GM12878 (cell line): ENCODE data around the gene LRP1B. TPM values are rescaled to one million over a fixed set of nuclear protein-coding genes. Genes with fewer than 3 reads are reported as not detected.
"Not testable (repeated sequence)": the region's sequence is repeated elsewhere in the genome, so short reads cannot be mapped to it uniquely, and the experiment has no call there.

Source experiments
- ATAC-seq: fragments of 200-7000 bp; cut with Tn5 transposase; 3 replicates; pipeline ENCODE4 v1.9.1; 2020; ENCODE audit warnings: mild to moderate bottlenecking, moderate library complexity
- BruUV-seq: library from RNA; stranded (reverse); fragments of 400-500 nt; replicated peaks from 2 replicates; lab custom pipeline; 2021; lab: Mats Ljungman, UMichigan
- CTCF ChIA-PET: fragments of 300-600 bp; sonication (Branson Sonifier 250); formaldehyde crosslinking; extraction: SDS; loops from one replicate; lab custom pipeline; 2021; ENCODE audit warnings: inconsistent platforms; lab: Yijun Ruan, JAX
- POLR2A ChIA-PET: fragments of 350-600 bp; formaldehyde crosslinking; extraction: SDS; loops from one replicate; lab custom pipeline; 2021; ENCODE audit warnings: inconsistent platforms; lab: Charles Lee
- RAD21 ChIA-PET: fragments of 300-600 bp; sonication (Branson Sonifier 250); formaldehyde crosslinking; loops from one replicate; lab custom pipeline; 2023; ENCODE audit warnings: antibody characterized with exemption; ENCODE audit not compliant: unreplicated experiment; lab: Charles Lee
- SMC1A ChIA-PET: fragments of 300-600 bp; sonication (Branson Sonifier 250); formaldehyde crosslinking; loops from one replicate; lab custom pipeline; 2023; ENCODE audit not compliant: unreplicated experiment, uncharacterized antibody; lab: Charles Lee
- DNase-seq: peaks from one replicate; pipeline ENCODE4 v3.0.0-alpha.2; 2011; ENCODE audit warnings: low read depth, low spot score
- FAIRE-seq: peaks from 3 replicates; lab custom pipeline; 2011; peaks lifted over from hg19 to GRCh38; lab: Jason Lieb, UNC
- H2AFZ ChIP-seq: 2 replicates; pipeline ENCODE4 v1.6.0; 2011; ENCODE audit warnings: low read depth, low read length, control low read depth; ENCODE audit not compliant: control insufficient read depth
- H3K27ac ChIP-seq: 2 replicates; pipeline ENCODE4 v1.5.1; 2011; ENCODE audit warnings: control low read depth; ENCODE audit not compliant: control insufficient read depth, insufficient read depth
- H3K27me3 ChIP-seq, 2 experiments: replicated peaks in 1 of 2; 2 replicates each; pipeline versions ENCODE4 v1.6.0 to v1.6.1; 2011; ENCODE audit warnings: low read length in 1 of 2; ENCODE audit not compliant: control insufficient read depth in 2 of 2, insufficient read depth in 2 of 2
- H3K36me3 ChIP-seq, 2 experiments: 2 replicates each; pipeline ENCODE4 v1.5.1; 2011; ENCODE audit warnings: low read length in 1 of 2; ENCODE audit not compliant: control insufficient read depth in 2 of 2, insufficient read depth in 2 of 2
- H3K4me1 ChIP-seq: 2 replicates; pipeline ENCODE4 v1.6.1; 2011; ENCODE audit warnings: mild to moderate bottlenecking, low read length, moderate library complexity, mixed read lengths; ENCODE audit not compliant: control insufficient read depth, insufficient read depth
- H3K4me2 ChIP-seq: 2 replicates; pipeline ENCODE4 v1.6.0; 2011; ENCODE audit warnings: control low read depth; ENCODE audit not compliant: control insufficient read depth, insufficient read depth
- H3K4me3 ChIP-seq: fragments of 200-600 bp; sonication (generic); 2 replicates; pipeline ENCODE4 v1.5.1; 2016
- H3K79me2 ChIP-seq: 2 replicates; pipeline ENCODE4 v1.6.0; 2011; ENCODE audit warnings: low read length; ENCODE audit not compliant: control insufficient read depth, insufficient read depth
- H3K9ac ChIP-seq: 2 replicates; pipeline ENCODE4 v1.8.0; 2011; ENCODE audit warnings: low read length, control low read depth, mixed read lengths; ENCODE audit not compliant: control insufficient read depth, insufficient read depth
- H3K9me3 ChIP-seq: replicated peaks from 3 replicates; pipeline ENCODE4 v1.5.1; 2011; ENCODE audit warnings: mild to moderate bottlenecking, low read length; ENCODE audit not compliant: control insufficient read depth, insufficient read depth
- H4K20me1 ChIP-seq: 2 replicates; pipeline ENCODE4 v1.6.0; 2011; ENCODE audit not compliant: control insufficient read depth, insufficient read depth
- ATF3 ChIP-seq: IDR thresholded peaks from 2 replicates; pipeline ENCODE4 v1.6.1; 2011; ENCODE audit warnings: low read depth, mild to moderate bottlenecking, low read length, moderate library complexity, borderline replicate concordance; ENCODE audit errors: extremely low read depth
- BHLHE40 ChIP-seq, 2 experiments: fragments of 450-650 bp in 1 of 2; IDR thresholded peaks; 2 replicates each; pipeline ENCODE4 v1.6.1; 2011 to 2017; ENCODE audit warnings: low read depth in 2 of 2, borderline replicate concordance in 1 of 2, improper control_type of control experiment in 1 of 2, low read length in 1 of 2, mild to moderate bottlenecking in 1 of 2
- BRCA1 ChIP-seq: IDR thresholded peaks from 2 replicates; pipeline ENCODE4 v1.6.1; 2011; ENCODE audit warnings: low read depth, low read length, improper control_type of control experiment
- DPF2 ChIP-seq: fragments of 450-650 bp; IDR thresholded peaks from 2 replicates; pipeline ENCODE4 v1.6.1; 2017; ENCODE audit warnings: mild to moderate bottlenecking
- HSF1 ChIP-seq: fragments of 150-350 bp; IDR thresholded peaks from 2 replicates; pipeline ENCODE4 v1.6.1; 2014; ENCODE audit warnings: mild to moderate bottlenecking, low read depth, low read length
- IKZF2 ChIP-seq, 2 experiments: fragments of 450-650 bp; IDR thresholded peaks; 2 replicates each; pipeline ENCODE4 v1.6.1; 2017; ENCODE audit warnings: mild to moderate bottlenecking in 2 of 2, moderate library complexity in 2 of 2
- JUNB ChIP-seq: IDR thresholded peaks from 2 replicates; pipeline ENCODE4 v1.6.1; 2016; ENCODE audit warnings: antibody characterized with exemption, mild to moderate bottlenecking
- KLF5 ChIP-seq: fragments of 450-650 bp; IDR thresholded peaks from 2 replicates; pipeline ENCODE4 v1.6.1; 2014; ENCODE audit warnings: mild to moderate bottlenecking; ENCODE audit not compliant: partially characterized antibody
- SMAD5 ChIP-seq: IDR thresholded peaks from 2 replicates; pipeline ENCODE4 v1.6.1; 2016; ENCODE audit warnings: antibody characterized with exemption, low read depth
- SP1 ChIP-seq: IDR thresholded peaks from one replicate; pipeline ENCODE4 v1.6.1; 2011; ENCODE audit warnings: low read depth, low read length
- SRF ChIP-seq, 2 experiments: IDR thresholded peaks; 2 replicates each; pipeline ENCODE4 v1.6.1; 2011; ENCODE audit warnings: low read depth in 2 of 2, low read length in 2 of 2, mild to moderate bottlenecking in 1 of 2, moderate library complexity in 1 of 2
- STAT1 ChIP-seq: fragments of 450-650 bp; conservative IDR thresholded peaks from 2 replicates; pipeline ENCODE4 v1.6.1; 2014; ENCODE audit warnings: antibody characterized with exemption, mild to moderate bottlenecking
- SUZ12 ChIP-seq: fragments of 200-600 bp; sonication (generic); IDR thresholded peaks from one replicate; pipeline ENCODE4 v1.6.1; 2018; ENCODE audit warnings: antibody characterized with exemption, mild to moderate bottlenecking; ENCODE audit not compliant: unreplicated experiment
- YY1 ChIP-seq: IDR thresholded peaks from 2 replicates; pipeline ENCODE4 v1.6.1; 2011; ENCODE audit warnings: low read depth, mild to moderate bottlenecking, low read length
- ZNF622 ChIP-seq: fragments of 450-650 bp; IDR thresholded peaks from 2 replicates; pipeline ENCODE4 v1.6.1; 2017; ENCODE audit warnings: mild to moderate bottlenecking, inconsistent platforms
- ZZZ3 ChIP-seq: IDR thresholded peaks from 2 replicates; pipeline ENCODE4 v1.6.1; 2011; ENCODE audit warnings: low read depth; ENCODE audit not compliant: control insufficient read depth, insufficient read length
- WGBS: methylation state at CpG from one replicate; pipeline ENCODE4 v1.1.6; 2016; ENCODE audit warnings: low lambda C conversion rate; ENCODE audit not compliant: insufficient replicate concordance, insufficient coverage; ENCODE audit errors: missing lambda C conversion rate; 5-methylcytosine and 5-hydroxymethylcytosine counted together
- in situ Hi-C: fragments of 300-500 bp; cut with MboI; formaldehyde crosslinking; loops from 9 replicates; pipeline ENCODE4 v1.14.3; 2018; ENCODE audit warnings: mixed read lengths
- intact Hi-C: fragments of 100-400 bp; cut with micrococcal nuclease; formaldehyde crosslinking; loops from one replicate; pipeline ENCODE4 v1.14.2; 2022; ENCODE audit not compliant: unreplicated experiment
- polyA plus RNA-seq, 11 experiments: library from polyadenylated mRNA; depleted of rRNA in 4 of 11; unstranded in 6 of 11; stranded (reverse) in 5 of 11; fragments of >200 nt; fragmentation: Nextera tagmentation in 4 of 11; fragmentation: Illumina TruSeq in 1 of 11; extraction: Ambion mirVana in 4 of 11; extraction: Trizol in 1 of 11; gene quantifications; 1 replicate in 1 of 11; 2 replicates in 10 of 11; pipeline versions ENCODE4 v1.2.1 to v1.2.3, GENCODE V29; 2011 to 2016; ENCODE audit warnings: inconsistent platforms in 2 of 11, missing spikeins in 2 of 11, low read depth in 1 of 11
- total RNA-seq, 4 experiments: library from RNA; depleted of rRNA in 3 of 4; stranded (reverse); fragments of >200 nt in 3 of 4; fragmentation: Illumina TruSeq in 1 of 4; extraction: Trizol in 1 of 4; gene quantifications; 2 replicates each; pipeline versions ENCODE4 v1.2.1 to v1.2.3, GENCODE V29; 2013 to 2021

LRP1B gene
- total and polyA plus RNA-seq, 10 of the 15 experiments (the other 5 are each of a cell fraction or from before 2014, with no cell fraction given): under 0.01 to 0.06 (median 0.03) TPM; not detected in 5

DNA sequence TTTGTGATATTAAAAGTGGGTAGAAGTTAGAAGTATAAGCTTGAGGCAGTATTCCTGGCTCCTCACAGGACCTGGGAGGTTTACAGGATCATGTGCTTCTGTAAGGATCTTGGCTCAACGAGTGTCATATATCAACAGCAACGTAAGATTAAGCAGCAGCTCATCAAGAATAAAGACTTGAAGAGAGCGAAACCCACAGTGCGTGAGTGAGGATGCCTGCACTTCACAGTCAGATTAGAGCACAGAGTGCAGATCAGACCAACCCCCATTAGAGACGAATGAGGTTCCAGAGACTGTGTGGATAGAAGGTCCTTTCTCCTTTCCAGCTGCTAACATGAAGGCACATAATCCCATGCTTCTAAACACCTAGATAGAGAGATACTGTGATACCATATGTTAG is 1693.9 kb downstream of the LRP1B start:
- H3K4me1 ChIP-seq: no peaks in the 10 kb centered on the region
- H3K9ac ChIP-seq: no peak overlapping the region
- no peaks in the 10 kb centered on the region for H3K27me3 ChIP-seq
- H2AFZ ChIP-seq: no peak overlapping the region
- in situ Hi-C loops (no loop called here), intact Hi-C loops (no loop called here)
- no TSS peak for BruUV-seq
- H3K79me2 ChIP-seq: no peaks in the 10 kb centered on the region
- H3K4me2 ChIP-seq: no peak overlapping the region
- ChIA-PET POLR2A (no interaction called here), CTCF (no interaction called here), RAD21 (no interaction called here), SMC1A (no interaction called here)
- WGBS: 13% methylated on average over 5 of the region's 5 CpGs
- TF ChIP-seq SRF (IDR thresholded peaks at IDR 0.05; ENCODE audit: low read depth in 2 of 2, low read length in 2 of 2): no peak
- no peak for TF ChIP-seq SUZ12
- no peak for TF ChIP-seq YY1
- no peak for TF ChIP-seq DPF2
- no peak for TF ChIP-seq KLF5
- TF ChIP-seq IKZF2 (IDR thresholded peaks at IDR 0.05): no peak
- no peak for TF ChIP-seq SP1
- TF ChIP-seq ATF3: no peak
- no peak for TF ChIP-seq BRCA1
- no peak for TF ChIP-seq ZNF622
- TF ChIP-seq SMAD5: no peak
- TF ChIP-seq HSF1: no peak
- no peak for TF ChIP-seq STAT1
- no peak for TF ChIP-seq BHLHE40 (IDR thresholded peaks at IDR 0.05; ENCODE audit: borderline replicate concordance in 1 of 2, low read depth in 2 of 2, low read length in 1 of 2)
- TF ChIP-seq ZZZ3: no peak
- TF ChIP-seq JUNB: no peak
- DNase-seq: no peak
- H3K36me3 ChIP-seq: no peaks in the 10 kb centered on the region
- no peak for ATAC-seq
- no peak overlapping the region for H3K27ac ChIP-seq
- H4K20me1 ChIP-seq: no peaks in the 10 kb centered on the region
- FAIRE-seq: no peak
- H3K9me3 ChIP-seq: no peaks in the 10 kb centered on the region
- H3K4me3 ChIP-seq: no peak overlapping the region

GRCh38 chr2:140427033-140427432 is 1703.8 kb downstream of the LRP1B start:
- H3K4me1 ChIP-seq, H4K20me1 ChIP-seq, H3K36me3 ChIP-seq, H3K9me3 ChIP-seq, ATAC-seq, H3K27me3 ChIP-seq, POLR2A ChIA-PET, in situ Hi-C loops, H3K4me3 ChIP-seq, H3K27ac ChIP-seq, intact Hi-C loops, H2AFZ ChIP-seq, BruUV-seq, CTCF ChIA-PET, RAD21 ChIA-PET, H3K4me2 ChIP-seq, SMC1A ChIA-PET, FAIRE-seq, DNase-seq, H3K79me2 ChIP-seq, H3K9ac ChIP-seq: not testable (repeated sequence)
- WGBS: 46% methylated on average over 16 of the region's 18 CpGs
